Psoas muscle (tissue), 8 donors: ENCODE results near the gene EYA2. TPM values are rescaled to one million over a fixed set of nuclear protein-coding genes. Genes with fewer than 3 reads are reported as not detected.

Source experiments
- ATAC-seq, 4 donors: fragments of 200-7000 bp; cut with Tn5 transposase; one replicate each; pipeline ENCODE4 v1.9.1; 2020; ENCODE audit warnings: moderate library complexity in 3 of 4, mild to moderate bottlenecking in 2 of 4
- DNase-seq, 2 donors: peaks; one replicate each; pipeline ENCODE4 v3.0.0-alpha.2; 2020
- H3K27ac ChIP-seq: fragments of 200-600 bp; one replicate; pipeline ENCODE4 v1.8.0; 2022
- H3K27me3 ChIP-seq, 3 donors: fragments of 200-600 bp in 1 of 3; one replicate each; pipeline versions ENCODE4 v1.6.1 to v1.8.0; 2013 to 2022; ENCODE audit warnings: low read length in 2 of 3, mild to moderate bottlenecking in 2 of 3, moderate library complexity in 1 of 3; ENCODE audit not compliant: insufficient read depth in 3 of 3
- H3K36me3 ChIP-seq, 2 donors: fragments of 200-600 bp in 1 of 2; one replicate each; pipeline versions ENCODE4 v1.6.1 to v1.8.0; 2013 to 2022; ENCODE audit warnings: low read depth in 1 of 2, mild to moderate bottlenecking in 1 of 2, moderate library complexity in 1 of 2; ENCODE audit not compliant: insufficient read depth in 1 of 2
- H3K4me1 ChIP-seq: fragments of 200-600 bp; one replicate; pipeline ENCODE4 v1.8.0; 2022
- H3K4me3 ChIP-seq: fragments of 200-600 bp; one replicate; pipeline ENCODE4 v1.8.0; 2022; ENCODE audit warnings: mild to moderate bottlenecking
- H3K9me3 ChIP-seq: fragments of 200-600 bp; one replicate; pipeline ENCODE4 v1.8.0; 2022
- WGBS, 3 donors: extraction: QIAGEN DNeasy Blood & Tissue Kit; methylation state at CpG; one replicate each; pipeline versions ENCODE4 v1.1.6 to v1.1.7; 2013; 5-methylcytosine and 5-hydroxymethylcytosine counted together
- intact Hi-C, 2 donors: fragments of 100-400 bp; cut with DNase I; formaldehyde crosslinking; loops; one replicate each; pipeline versions ENCODE4 v1.11.0 to v1.14.2; 2022
- polyA plus RNA-seq, 3 donors: library from polyadenylated mRNA; stranded (reverse); fragments of 200-250 nt; gene quantifications; one replicate each; pipeline ENCODE4 v1.2.3, GENCODE V29; 2013
- total RNA-seq, 4 donors: library from RNA; stranded (reverse); fragmentation: NEBNext Ultra II Directional in 2 of 4; extraction: Animal tissue kit (Norgen Biotek cat#: 25700) in 2 of 4; gene quantifications; one replicate each; pipeline versions ENCODE4 v1.2.1 to v1.2.4, GENCODE V29; 2021 to 2023
- TF ChIP-seq, protein P1 (sequence below): fragments of 200-600 bp; IDR thresholded peaks from one replicate; pipeline ENCODE4 v1.8.0; 2022; ENCODE audit warnings: antibody characterized with exemption
- donor health status: healthy with polysubstance abuse.
- donor health status: DM: no; HTN: no; CAD: no; lungs with moderate emphysema.
- donor health status: Bipolar disorder and iron deficiency.
- donor health status: healthy.
- donor health status: DM: yes; HTN: yes; CAD: no.
- donor health status: DM: no; HTN: no; CAD: no.
- donor health status: DM: no; HTN: no; CAD: no.
- donor health status: DM: yes; HTN: yes; CAD: no.

Gene EYA2
- total and polyA plus RNA-seq, 7 donors = 0.72 to 4.0 (median 2.0) TPM

DNA sequence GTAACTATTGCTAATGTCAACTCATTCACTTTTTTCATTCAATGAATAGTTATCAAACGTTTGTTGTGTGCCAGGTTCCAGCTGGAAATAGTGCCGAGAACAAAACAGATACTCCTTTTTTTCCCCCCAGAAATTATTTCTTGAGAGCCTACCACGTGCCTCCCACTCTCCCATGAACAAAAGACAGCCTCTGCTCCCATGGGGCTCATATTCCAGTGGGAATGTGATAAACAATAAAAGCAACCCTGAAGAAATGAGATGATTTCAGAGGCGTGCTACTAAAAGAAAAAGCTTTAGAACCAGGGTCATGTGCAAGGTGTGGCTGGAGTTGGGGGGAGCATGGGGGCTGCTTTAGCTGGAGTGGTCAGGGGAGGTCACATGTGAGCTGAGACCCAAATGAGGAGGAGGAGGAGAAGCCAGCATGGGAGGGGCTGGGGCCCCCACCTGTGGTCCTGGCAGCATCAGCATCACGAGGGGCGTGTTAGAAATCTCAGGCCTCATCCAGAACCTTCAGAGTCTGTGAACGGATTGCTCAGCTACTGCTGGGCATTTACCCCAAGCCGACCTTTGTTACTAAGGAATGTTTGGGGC lies 157.4 kb downstream of the EYA2 start:
- H3K4me3 ChIP-seq = no peak overlapping the region
- no peak for DNase-seq
- H3K9me3 ChIP-seq = no peaks in the 10 kb centered on the region
- WGBS, 3 donors = 37 to 45% (median 41%) methylated on average over 8 of the region's 8 CpGs
- no peak for ATAC-seq
- intact Hi-C loops = no loop called here
- H3K36me3 ChIP-seq = no peaks in the 10 kb centered on the region
- TF ChIP-seq, protein P1, sequence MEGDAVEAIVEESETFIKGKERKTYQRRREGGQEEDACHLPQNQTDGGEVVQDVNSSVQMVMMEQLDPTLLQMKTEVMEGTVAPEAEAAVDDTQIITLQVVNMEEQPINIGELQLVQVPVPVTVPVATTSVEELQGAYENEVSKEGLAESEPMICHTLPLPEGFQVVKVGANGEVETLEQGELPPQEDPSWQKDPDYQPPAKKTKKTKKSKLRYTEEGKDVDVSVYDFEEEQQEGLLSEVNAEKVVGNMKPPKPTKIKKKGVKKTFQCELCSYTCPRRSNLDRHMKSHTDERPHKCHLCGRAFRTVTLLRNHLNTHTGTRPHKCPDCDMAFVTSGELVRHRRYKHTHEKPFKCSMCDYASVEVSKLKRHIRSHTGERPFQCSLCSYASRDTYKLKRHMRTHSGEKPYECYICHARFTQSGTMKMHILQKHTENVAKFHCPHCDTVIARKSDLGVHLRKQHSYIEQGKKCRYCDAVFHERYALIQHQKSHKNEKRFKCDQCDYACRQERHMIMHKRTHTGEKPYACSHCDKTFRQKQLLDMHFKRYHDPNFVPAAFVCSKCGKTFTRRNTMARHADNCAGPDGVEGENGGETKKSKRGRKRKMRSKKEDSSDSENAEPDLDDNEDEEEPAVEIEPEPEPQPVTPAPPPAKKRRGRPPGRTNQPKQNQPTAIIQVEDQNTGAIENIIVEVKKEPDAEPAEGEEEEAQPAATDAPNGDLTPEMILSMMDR = no peak
- H3K27ac ChIP-seq = no peak overlapping the region
- H3K4me1 ChIP-seq = no peaks in the 10 kb centered on the region
- no peaks in the 10 kb centered on the region for H3K27me3 ChIP-seq

DNA sequence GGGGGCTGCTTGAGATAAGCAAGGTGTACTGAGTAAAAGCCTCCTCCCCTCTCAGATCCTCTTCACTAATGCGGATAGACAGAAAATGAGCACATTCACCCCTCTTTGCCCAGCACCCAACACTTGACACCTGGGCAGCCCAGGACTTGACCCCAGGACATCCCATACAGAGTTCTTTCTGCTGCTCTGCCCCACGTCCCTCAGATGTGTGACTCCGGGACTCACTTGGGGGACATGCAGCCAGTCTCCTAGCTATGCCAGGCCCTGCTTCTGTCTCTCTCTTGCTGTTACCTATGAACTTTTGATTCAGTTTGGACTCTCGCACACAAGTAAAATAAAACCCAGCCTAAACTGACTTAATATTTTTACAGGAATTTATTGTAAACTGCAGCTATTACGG lies 159.9 kb downstream of the EYA2 start:
- intact Hi-C loops = no loop called here
- ATAC-seq = no peak
- H3K36me3 ChIP-seq = no peaks in the 10 kb centered on the region
- no peak for DNase-seq
- no peak overlapping the region for H3K27ac ChIP-seq
- TF ChIP-seq, protein P1 = no peak
- H3K4me3 ChIP-seq = no peak overlapping the region
- 92 to 94% (median 94%) methylated on average over 5 of the region's 5 CpGs for WGBS, 3 donors
- H3K4me1 ChIP-seq = no peaks in the 10 kb centered on the region
- no peaks in the 10 kb centered on the region for H3K9me3 ChIP-seq
- H3K27me3 ChIP-seq = no peaks in the 10 kb centered on the region

DNA sequence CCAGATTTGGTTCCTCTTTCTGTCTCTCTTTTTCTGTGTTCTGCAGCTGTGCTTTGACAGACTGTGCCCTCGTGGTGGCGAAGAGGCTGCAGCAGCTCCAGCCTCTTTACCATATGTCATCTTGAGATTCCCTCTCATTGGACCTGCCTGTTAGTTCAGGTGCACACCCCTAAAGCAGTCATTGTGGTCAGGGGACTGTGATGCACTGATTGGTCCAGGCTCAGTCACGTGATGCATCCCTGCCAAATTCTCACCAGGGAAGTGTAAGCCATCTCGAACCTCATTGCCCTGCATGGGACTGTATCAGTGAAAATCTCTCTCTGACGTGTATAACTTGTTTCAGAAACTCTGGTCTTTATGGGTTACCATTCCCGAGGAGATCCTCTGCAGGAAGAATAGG lies 160.3 kb downstream of the EYA2 start:
- DNase-seq (no peak), ATAC-seq (no peak)
- Histone ChIP-seq H3K4me3 (no peak overlapping the region), H3K27ac (no peak overlapping the region), H3K27me3 (no peaks in the 10 kb centered on the region), H3K9me3 (no peaks in the 10 kb centered on the region), H3K4me1 (no peaks in the 10 kb centered on the region), H3K36me3 (no peaks in the 10 kb centered on the region)
- TF ChIP-seq, protein P1 = no peak
- 82 to 83% (median 82%) methylated on average over 6 of the region's 6 CpGs for WGBS, 3 donors
- intact Hi-C loops = no loop called here

DNA sequence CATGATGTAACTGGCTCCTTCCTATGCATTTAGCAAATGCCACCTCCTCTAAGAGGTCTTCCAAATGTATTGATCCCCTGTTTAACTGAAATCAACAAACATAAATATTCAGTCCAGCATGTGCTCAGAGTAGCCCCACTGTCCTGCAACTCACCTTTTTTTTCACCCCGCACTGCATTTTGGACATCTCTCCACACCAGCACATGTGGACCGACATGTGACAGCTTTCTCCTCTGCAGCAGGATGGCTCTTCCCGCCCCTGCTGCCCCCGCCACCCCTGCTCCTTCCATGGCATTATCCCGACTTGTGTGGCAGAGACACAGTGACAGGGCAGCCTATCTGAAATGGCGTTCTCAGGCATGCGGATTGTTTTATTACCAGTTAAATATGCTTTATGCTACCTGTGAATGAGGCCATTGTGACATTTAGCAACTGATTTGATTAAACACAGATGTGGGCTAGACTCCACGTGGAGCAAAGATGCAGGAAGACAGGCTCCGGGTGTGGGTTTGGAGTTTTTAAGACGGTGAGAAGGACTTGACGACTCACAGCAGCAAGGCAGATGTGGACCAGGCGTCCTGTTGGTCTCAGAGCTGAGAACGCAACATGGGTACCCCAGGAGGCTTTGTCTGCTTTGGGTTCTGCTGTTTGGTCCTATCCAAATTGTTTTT lies 161.2 kb downstream of the EYA2 start:
- WGBS, 3 donors = 56 to 58% (median 57%) methylated on average over 13 of the region's 13 CpGs

More for the DNA sequence above, 161.2 kb downstream of the EYA2 start:
- intact Hi-C loops = no loop called here
- Histone ChIP-seq H3K27me3 (no peaks in the 10 kb centered on the region), H3K4me1 (no peaks in the 10 kb centered on the region), H3K27ac (no peak overlapping the region), H3K9me3 (no peaks in the 10 kb centered on the region), H3K4me3 (no peak overlapping the region), H3K36me3 (no peaks in the 10 kb centered on the region)
- TF ChIP-seq, protein P1 = no peak
- DNase-seq (no peak), ATAC-seq (no peak)
